Liver (tissue), 9 donors: ENCODE results near the gene RAB31. TPM values are rescaled to one million over a fixed set of nuclear protein-coding genes. Genes with fewer than 3 reads are reported as not detected.

Experiments used
- DNase-seq: peaks from one replicate; pipeline ENCODE4 v3.0.0-alpha.2; 2017; ENCODE audit warnings: low spot score
- H3K27ac ChIP-seq, 2 donors: one replicate each; pipeline ENCODE4 v1.7.0; 2013; ENCODE audit warnings: inconsistent platforms in 2 of 2, low read length in 2 of 2, control low read depth in 1 of 2, low read depth in 1 of 2, mild to moderate bottlenecking in 1 of 2
- H3K27me3 ChIP-seq, 4 donors: one replicate each; pipeline versions ENCODE4 v1.6.1 to v1.7.0; 2013; ENCODE audit warnings: low read length in 3 of 4, inconsistent platforms in 1 of 4, mild to moderate bottlenecking in 1 of 4, moderate library complexity in 1 of 4; ENCODE audit not compliant: control insufficient read depth in 4 of 4, insufficient read depth in 4 of 4
- H3K36me3 ChIP-seq, 4 donors: one replicate each; pipeline versions ENCODE4 v1.6.1 to v1.7.0; 2013; ENCODE audit warnings: low read length in 3 of 4, mild to moderate bottlenecking in 3 of 4, low read depth in 1 of 4, moderate library complexity in 1 of 4; ENCODE audit not compliant: control insufficient read depth in 4 of 4, insufficient read depth in 3 of 4
- H3K4me1 ChIP-seq, 4 donors: one replicate each; pipeline versions ENCODE4 v1.6.1 to v1.7.0; 2013; ENCODE audit warnings: low read length in 3 of 4, mild to moderate bottlenecking in 3 of 4, moderate library complexity in 1 of 4; ENCODE audit not compliant: control insufficient read depth in 4 of 4, insufficient read depth in 4 of 4
- H3K4me3 ChIP-seq, 3 donors: one replicate each; pipeline versions ENCODE4 v1.6.1 to v1.7.0; 2013; ENCODE audit warnings: low read length in 3 of 3, control low read depth in 1 of 3, low read depth in 1 of 3, mild to moderate bottlenecking in 1 of 3
- H3K9ac ChIP-seq, 2 donors: one replicate each; pipeline ENCODE4 v1.7.0; 2013; ENCODE audit warnings: low read length in 2 of 2, mild to moderate bottlenecking in 2 of 2, moderate library complexity in 2 of 2, control low read depth in 1 of 2, low read depth in 1 of 2
- H3K9me3 ChIP-seq, 4 donors: one replicate each; pipeline versions ENCODE4 v1.6.1 to v1.7.0; 2013; ENCODE audit warnings: low read length in 3 of 4; ENCODE audit not compliant: control insufficient read depth in 4 of 4
- CTCF ChIP-seq: fragments of 150-350 bp; IDR thresholded peaks from 2 replicates; pipeline ENCODE4 v1.5.1; 2017; ENCODE audit warnings: improper control_type of control experiment, low read depth, low read length; ENCODE audit not compliant: missing input control
- EGR1 ChIP-seq, 2 donors: IDR thresholded peaks; 2 replicates each; pipeline ENCODE4 v1.6.1; 2016 to 2018; ENCODE audit warnings: antibody characterized with exemption in 2 of 2, low read depth in 2 of 2
- FOXA1 ChIP-seq: IDR thresholded peaks from 2 replicates; pipeline ENCODE4 v1.6.1; 2016; ENCODE audit warnings: antibody characterized with exemption
- FOXA2 ChIP-seq: IDR thresholded peaks from 2 replicates; pipeline ENCODE4 v1.6.1; 2016; ENCODE audit warnings: antibody characterized with exemption
- HNF4A ChIP-seq, 2 donors: conservative IDR thresholded peaks; 2 replicates each; pipeline ENCODE4 v1.6.1; 2016; ENCODE audit warnings: antibody characterized with exemption in 2 of 2, mild to moderate bottlenecking in 2 of 2
- HNF4G ChIP-seq: IDR thresholded peaks from 2 replicates; pipeline ENCODE4 v1.6.1; 2016; ENCODE audit warnings: antibody characterized with exemption
- JUND ChIP-seq, 2 donors: IDR thresholded peaks; 2 replicates each; pipeline ENCODE4 v1.6.1; 2016; ENCODE audit warnings: antibody characterized with exemption in 2 of 2
- NR2F2 ChIP-seq: IDR thresholded peaks from 2 replicates; pipeline ENCODE4 v1.6.1; 2016; ENCODE audit warnings: antibody characterized with exemption
- RAD21 ChIP-seq, 2 donors: IDR thresholded peaks; 2 replicates each; pipeline ENCODE4 v1.6.1; 2016; ENCODE audit warnings: antibody characterized with exemption in 2 of 2, mild to moderate bottlenecking in 2 of 2
- REST ChIP-seq: IDR thresholded peaks from 2 replicates; pipeline ENCODE4 v1.6.1; 2016; ENCODE audit warnings: antibody characterized with exemption, mild to moderate bottlenecking
- RXRA ChIP-seq, 2 donors: IDR thresholded peaks; 2 replicates each; pipeline ENCODE4 v1.6.1; 2017 to 2018; ENCODE audit warnings: antibody characterized with exemption in 2 of 2, mild to moderate bottlenecking in 1 of 2
- SP1 ChIP-seq: IDR thresholded peaks from 2 replicates; pipeline ENCODE4 v1.6.1; 2018; ENCODE audit warnings: antibody characterized with exemption, mild to moderate bottlenecking
- YY1 ChIP-seq: IDR thresholded peaks from 2 replicates; pipeline ENCODE4 v1.6.1; 2016; ENCODE audit warnings: antibody characterized with exemption, mild to moderate bottlenecking
- ZBTB33 ChIP-seq: IDR thresholded peaks from 2 replicates; pipeline ENCODE4 v1.6.1; 2016; ENCODE audit warnings: antibody characterized with exemption
- WGBS: extraction: QIAGEN DNeasy Blood & Tissue Kit; methylation state at CpG from one replicate; pipeline ENCODE4 v1.1.7; 2013; 5-methylcytosine and 5-hydroxymethylcytosine counted together
- polyA plus RNA-seq, 2 donors: library from polyadenylated mRNA; stranded (reverse) in 1 of 2; unstranded in 1 of 2; fragments of 200-250 nt in 1 of 2; fragments of >200 nt in 1 of 2; fragmentation: Nextera tagmentation in 1 of 2; extraction: Ambion mirVana in 1 of 2; gene quantifications; one replicate each; pipeline versions ENCODE4 v1.2.1 to v1.2.3, GENCODE V29; 2013 to 2015
- total RNA-seq, 2 donors: library from RNA; depleted of rRNA; stranded (reverse); fragments of >200 nt; gene quantifications; one replicate each; pipeline ENCODE4 v1.2.3, GENCODE V29; 2014
- donor health status: healthy.
- donor health status: healthy.
- donor health status: healthy.
- donor health status: healthy.
- donor health status: healthy.

RAB31 gene
- total and polyA plus RNA-seq, 4 donors, result 3.6 to 12.8 (median 9.7) TPM

- 96% methylated on average over 6 of the region's 6 CpGs for WGBS
- Histone ChIP-seq H3K4me1 (no peaks in the 10 kb centered on the region), H3K9me3 (no peaks in the 10 kb centered on the region)
These were observed 134.3 kb downstream of the RAB31 start for GRCh38 chr18:9842448-9842847.

More at GRCh38 chr18:9842448-9842847, 134.3 kb downstream of the RAB31 start:
- no peak for DNase-seq
- no peak overlapping the region for H3K4me3 ChIP-seq
- no peak overlapping the region for H3K27ac ChIP-seq
- TF ChIP-seq CTCF (no peak), RXRA (IDR thresholded peaks at IDR 0.05) (no peak), EGR1 (IDR thresholded peaks at IDR 0.05; ENCODE audit: low read depth in 2 of 2) (no peak), YY1 (no peak), REST (no peak), HNF4G (no peak), RAD21 (IDR thresholded peaks at IDR 0.05) (no peak), FOXA2 (no peak), ZBTB33 (no peak), JUND (IDR thresholded peaks at IDR 0.05) (no peak), FOXA1 (no peak), SP1 (no peak), NR2F2 (no peak), HNF4A (conservative IDR thresholded peaks at IDR 0.05) (no peak)
- H3K9ac ChIP-seq, result no peak overlapping the region
- H3K36me3 ChIP-seq, result no peaks in the 10 kb centered on the region
- H3K27me3 ChIP-seq, result peaks cover 0 to 2% (median 0%) of the 10 kb centered on the region in 4 donors
